DMS53 (cell line): ENCODE results near the gene NECTIN2.
A peak's percentile ranks its signal among the peaks of the same experiment; 100 is the strongest.
"Not testable (repeated sequence)": the region's sequence is repeated elsewhere in the genome, so short reads cannot be mapped to it uniquely, and the experiment has no call there.

Source experiments
- DNase-seq: peaks from one replicate; lab custom pipeline; 2025; lab: John Stamatoyannopoulos, UW

Gene NECTIN2

GRCh38 chr19:44908074-44908835 lies 62.2 kb downstream of the NECTIN2 start:
- no peak for DNase-seq

- no peak for DNase-seq
Measured at GRCh38 chr19:44908836-44909261, 62.8 kb downstream of the NECTIN2 start.

DNA sequence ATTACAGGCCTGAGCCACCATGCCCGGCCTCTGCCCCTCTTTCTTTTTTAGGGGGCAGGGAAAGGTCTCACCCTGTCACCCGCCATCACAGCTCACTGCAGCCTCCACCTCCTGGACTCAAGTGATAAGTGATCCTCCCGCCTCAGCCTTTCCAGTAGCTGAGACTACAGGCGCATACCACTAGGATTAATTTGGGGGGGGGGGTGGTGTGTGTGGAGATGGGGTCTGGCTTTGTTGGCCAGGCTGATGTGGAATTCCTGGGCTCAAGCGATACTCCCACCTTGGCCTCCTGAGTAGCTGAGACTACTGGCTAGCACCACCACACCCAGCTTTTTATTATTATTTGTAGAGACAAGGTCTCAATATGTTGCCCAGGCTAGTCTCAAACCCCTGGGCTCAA lies 63.7 kb downstream of the NECTIN2 start:
- no peak for DNase-seq

DNA sequence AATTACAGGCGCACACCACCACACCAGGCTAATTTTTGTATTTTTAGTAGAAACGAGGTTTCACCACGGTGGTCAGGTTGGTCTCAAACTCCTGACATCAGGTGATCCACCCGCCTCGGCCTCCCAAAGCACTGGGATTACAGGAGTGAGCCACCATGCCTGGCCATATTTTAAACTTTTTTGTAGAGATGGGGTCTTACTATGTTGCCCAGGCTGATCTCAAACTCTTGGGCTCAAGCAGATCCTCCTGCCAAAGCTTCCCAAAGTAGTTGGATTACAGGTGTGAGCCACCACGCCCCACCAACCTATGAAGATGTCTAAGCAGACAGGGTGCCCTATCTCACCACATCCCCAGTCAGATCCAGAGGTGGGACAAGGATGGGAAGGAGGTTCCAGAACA lies 65.8 kb downstream of the NECTIN2 start:
- not testable (repeated sequence) for DNase-seq

GRCh38 chr19:44912854-44913253 lies 66.8 kb downstream of the NECTIN2 start:
- DNase-seq, result no peak

- not testable (repeated sequence) for DNase-seq
Measured at GRCh38 chr19:44913512-44914432, 67.7 kb downstream of the NECTIN2 start.

DNA sequence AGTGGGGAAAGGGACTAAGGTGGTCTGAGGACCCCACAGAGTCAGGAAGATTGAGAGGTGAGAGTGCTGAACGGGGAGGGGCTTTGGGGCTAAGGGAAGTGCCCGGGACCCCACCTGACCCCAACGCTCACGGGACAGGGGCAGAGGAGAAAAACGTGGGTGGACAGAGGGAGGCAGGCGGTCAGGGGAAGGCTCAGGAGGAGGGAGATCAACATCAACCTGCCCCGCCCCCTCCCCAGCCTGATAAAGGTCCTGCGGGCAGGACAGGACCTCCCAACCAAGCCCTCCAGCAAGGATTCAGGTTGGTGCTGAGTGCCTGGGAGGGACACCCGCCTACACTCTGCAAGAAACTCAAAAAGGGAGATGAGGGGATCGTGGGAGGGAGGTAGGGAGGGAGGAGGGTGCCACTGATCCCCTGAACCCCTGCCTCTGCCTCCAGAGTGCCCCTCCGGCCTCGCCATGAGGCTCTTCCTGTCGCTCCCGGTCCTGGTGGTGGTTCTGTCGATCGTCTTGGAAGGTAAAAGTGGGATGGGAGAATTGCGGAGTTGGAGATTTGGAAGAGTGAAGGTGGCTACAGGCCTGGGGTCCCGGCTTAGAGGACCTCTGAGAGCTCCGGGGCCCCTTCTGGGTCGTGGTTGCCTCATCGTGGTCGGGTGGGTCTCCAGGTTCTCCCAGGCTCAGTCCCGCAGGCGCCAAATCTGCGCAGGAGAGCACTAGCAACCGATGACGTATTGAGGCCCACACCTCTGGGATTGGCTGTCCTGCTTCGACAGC lies 68.5 kb downstream of the NECTIN2 start, which contains the start of gene APOC1:
Gene APOC1, plus strand, starts transcription at position 176 of the 774 bp plus-strand sequence. Its CDS starts 284 bp downstream, at position 460.
- peak; percentile 88 for DNase-seq

GRCh38 chr19:44924243-44924725 lies 78.2 kb downstream of the NECTIN2 start:
- peak; percentile 29 for DNase-seq

DNA sequence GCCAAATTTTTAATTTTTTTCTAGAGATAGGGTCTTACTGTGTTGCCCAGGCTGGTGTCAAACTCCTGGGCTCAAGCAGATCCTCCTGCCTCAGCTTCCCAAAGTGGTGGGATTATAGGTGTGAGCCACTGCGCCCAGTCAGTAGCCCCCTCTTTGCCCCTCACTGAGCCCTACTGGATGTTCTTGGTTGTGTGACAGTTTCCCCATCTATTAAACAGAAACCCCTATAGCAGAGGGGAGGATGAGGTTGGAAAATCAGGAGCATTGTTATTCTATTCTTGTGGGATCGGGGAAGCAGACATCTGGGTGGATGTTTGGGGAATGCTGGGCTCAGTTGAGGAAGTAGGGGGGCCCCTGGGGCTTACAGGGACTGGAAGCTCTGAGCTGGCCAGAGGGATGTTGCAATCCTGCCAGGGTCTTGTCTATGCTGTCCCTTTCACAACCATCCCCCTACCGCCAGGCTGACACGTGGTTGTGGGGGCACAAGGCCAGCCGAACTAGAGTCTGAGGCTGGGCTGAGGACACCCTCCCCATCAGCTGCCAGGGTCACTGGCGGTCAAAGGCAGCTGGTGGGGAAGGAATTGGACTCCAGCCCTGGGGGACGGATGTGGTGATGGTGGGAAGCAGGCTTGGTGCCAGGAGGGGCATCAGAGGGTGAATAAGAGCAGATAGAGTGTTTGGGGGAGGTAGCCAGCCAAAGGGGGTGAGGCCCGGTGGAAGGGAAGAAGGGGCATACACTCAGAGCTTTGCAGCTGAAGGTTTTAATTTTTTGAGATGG lies 79.2 kb downstream of the NECTIN2 start:
- DNase-seq, result no peak

GRCh38 chr19:44926245-44927077 lies 80.4 kb downstream of the NECTIN2 start:
- DNase-seq, result not testable (repeated sequence)

DNA sequence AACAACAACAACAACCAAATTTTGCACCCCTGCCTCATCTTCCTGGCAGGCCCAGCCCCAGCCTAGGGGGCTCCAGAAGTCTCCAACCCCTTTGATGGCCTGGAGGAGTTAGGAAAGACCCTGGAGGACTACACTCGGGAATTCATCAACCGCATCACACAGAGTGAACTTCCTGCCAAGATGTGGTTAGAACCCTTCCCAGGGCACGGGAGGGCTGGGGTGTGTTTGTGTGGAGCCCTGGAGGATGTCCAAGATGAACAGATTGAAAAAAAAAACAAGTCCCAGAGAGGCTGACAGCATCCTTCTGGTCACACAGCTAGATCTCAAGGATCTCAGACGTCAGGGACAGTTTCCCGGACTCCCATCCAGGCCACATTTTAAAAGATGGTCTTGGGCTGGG lies 81.6 kb downstream of the NECTIN2 start:
- DNase-seq, result no peak

GRCh38 chr19:44930088-44930487 lies 84.0 kb downstream of the NECTIN2 start:
- no peak for DNase-seq

GRCh38 chr19:44931541-44931940 lies 85.4 kb downstream of the NECTIN2 start:
- no peak for DNase-seq
